ENCODE data around the gene SEMA4D.

GRCh38 chr9:89462199-89462598 lies 35.7 kb downstream of the SEMA4D start:
- TF ChIP-seq CTCF (IDR thresholded peaks at IDR 0.05), result no peak
- TF ChIP-seq POLR2A (IDR thresholded peaks at IDR 0.05), result no peak

Measured in adrenal gland (tissue), 5 donors.